HEK293T (cell line): ENCODE data around the gene PERM1.

ENCODE experiments used
- ARNT ChIP-seq: fragments of 450-650 bp; IDR thresholded peaks from 2 replicates; pipeline ENCODE4 v1.6.1; 2017; ENCODE audit warnings: mild to moderate bottlenecking
- BHLHE40 ChIP-seq: fragments of 450-650 bp; IDR thresholded peaks from 2 replicates; pipeline ENCODE4 v1.6.1; 2016; ENCODE audit warnings: mild to moderate bottlenecking, moderate library complexity, borderline replicate concordance
- ELF4 ChIP-seq: fragments of 450-650 bp; IDR thresholded peaks from 2 replicates; pipeline ENCODE4 v1.6.1; 2017; ENCODE audit warnings: antibody characterized with exemption
- FOXA1 ChIP-seq: fragments of 450-650 bp; IDR thresholded peaks from 2 replicates; pipeline ENCODE4 v1.6.1; 2016; ENCODE audit warnings: mild to moderate bottlenecking
- FOXK2 ChIP-seq: fragments of 450-650 bp; IDR thresholded peaks from 2 replicates; pipeline ENCODE4 v1.6.1; 2016; ENCODE audit warnings: mild to moderate bottlenecking
- FOXM1 ChIP-seq: fragments of 450-650 bp; IDR thresholded peaks from 2 replicates; pipeline ENCODE4 v1.6.1; 2017; ENCODE audit warnings: mild to moderate bottlenecking, borderline replicate concordance
- HDGF ChIP-seq: fragments of 450-650 bp; IDR thresholded peaks from 2 replicates; pipeline ENCODE4 v1.6.1; 2017; ENCODE audit warnings: antibody characterized with exemption, borderline replicate concordance
- L3MBTL2 ChIP-seq: fragments of 450-650 bp; conservative IDR thresholded peaks from 2 replicates; pipeline ENCODE4 v1.6.1; 2016; ENCODE audit warnings: mild to moderate bottlenecking
- NFRKB ChIP-seq: fragments of 450-650 bp; IDR thresholded peaks from 2 replicates; pipeline ENCODE4 v1.6.1; 2016; ENCODE audit warnings: mild to moderate bottlenecking, moderate library complexity
- PKNOX1 ChIP-seq: fragments of 450-650 bp; IDR thresholded peaks from 2 replicates; pipeline ENCODE4 v1.6.1; 2016
- SP1 ChIP-seq: fragments of 450-650 bp; IDR thresholded peaks from 2 replicates; pipeline ENCODE4 v1.6.1; 2017
- SUZ12 ChIP-seq: fragments of 450-650 bp; IDR thresholded peaks from 2 replicates; pipeline ENCODE4 v1.6.1; 2016; ENCODE audit warnings: mild to moderate bottlenecking
- TARDBP ChIP-seq: fragments of 450-650 bp; IDR thresholded peaks from 2 replicates; pipeline ENCODE4 v1.6.1; 2016
- ZNF384 ChIP-seq: fragments of 450-650 bp; IDR thresholded peaks from 2 replicates; pipeline ENCODE4 v1.6.1; 2016

GRCh38 chr1:999725-1000356, 17.9 kb upstream of the PERM1 start, which contains the start of gene HES4:
- no peak for TF ChIP-seq SP1
- no peak for TF ChIP-seq BHLHE40
- no peak for TF ChIP-seq TARDBP
- peak; percentile 92 for TF ChIP-seq FOXM1
- TF ChIP-seq ARNT: peak; percentile 78
- no peak for TF ChIP-seq L3MBTL2
- TF ChIP-seq ZNF384: no peak
- TF ChIP-seq NFRKB: no peak
- no peak for TF ChIP-seq SUZ12
- TF ChIP-seq HDGF: no peak
- TF ChIP-seq PKNOX1: peak; percentile 97
- TF ChIP-seq FOXK2: no peak
- TF ChIP-seq ELF4: no peak
- TF ChIP-seq FOXA1: no peak
